T47D (cell line): ENCODE measurements around the gene PTPRD.

Experiments used
- DNase-seq, 2 experiments: peaks; one replicate each; pipeline versions ENCODE4 v3.0.0 to v3.0.0-alpha.2; 2011 to 2012; ENCODE audit warnings: low read depth in 1 of 2, low spot score in 1 of 2
- JUND ChIP-seq: IDR thresholded peaks from 2 replicates; pipeline ENCODE4 v1.6.1; 2012; ENCODE audit warnings: low read depth
- in situ Hi-C: cut with HindIII; loops from 2 replicates; pipeline ENCODE4 v1.10.0; 2016; ENCODE audit warnings: low sequenced_read_pairs, low pct_unique_long_range_greater_than_20kb

PTPRD gene

DNA sequence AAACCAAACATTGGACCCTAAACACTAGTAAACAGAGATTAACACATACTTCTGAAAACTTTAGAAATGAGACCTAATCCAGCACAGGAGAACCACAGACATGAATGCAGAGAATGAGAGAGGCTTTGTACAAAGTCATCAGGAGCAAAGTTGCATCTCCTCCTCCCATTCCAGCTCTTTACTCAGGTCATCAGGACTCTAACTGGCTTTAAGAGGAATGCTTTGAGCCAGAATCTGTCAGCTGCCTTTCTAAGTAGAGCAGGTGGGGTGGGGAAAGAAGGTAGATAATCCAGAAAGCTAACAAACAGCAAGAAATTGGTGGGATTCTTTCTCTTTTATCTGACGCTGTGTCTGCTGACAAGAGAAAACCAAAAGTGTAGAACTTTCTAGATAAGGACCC, 2230.5 kb downstream of the PTPRD start:
- in situ Hi-C loops, result no loop called here
- no peak for DNase-seq
- TF ChIP-seq JUND, result no peak

DNA sequence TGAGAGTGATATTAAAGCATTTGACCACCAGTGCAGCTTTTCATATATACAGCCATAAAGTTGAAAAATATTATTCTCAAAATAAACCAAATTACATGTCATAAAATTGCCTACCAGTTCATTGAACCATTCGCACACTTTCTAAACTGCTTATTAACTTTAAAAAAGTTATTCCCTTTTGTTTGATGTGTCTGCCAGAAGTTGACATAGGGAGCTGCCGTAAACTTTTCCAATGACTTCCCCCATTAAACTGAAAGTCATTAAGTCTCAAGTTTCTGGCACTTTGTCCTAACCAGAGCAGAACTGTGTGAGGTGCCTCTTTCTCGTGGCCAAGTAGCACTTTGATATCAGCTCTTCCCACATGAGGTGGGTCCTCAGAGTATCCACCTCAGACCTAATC, 2231.2 kb downstream of the PTPRD start:
- in situ Hi-C loops, result no loop called here
- DNase-seq, result no peak
- TF ChIP-seq JUND, result no peak

DNA sequence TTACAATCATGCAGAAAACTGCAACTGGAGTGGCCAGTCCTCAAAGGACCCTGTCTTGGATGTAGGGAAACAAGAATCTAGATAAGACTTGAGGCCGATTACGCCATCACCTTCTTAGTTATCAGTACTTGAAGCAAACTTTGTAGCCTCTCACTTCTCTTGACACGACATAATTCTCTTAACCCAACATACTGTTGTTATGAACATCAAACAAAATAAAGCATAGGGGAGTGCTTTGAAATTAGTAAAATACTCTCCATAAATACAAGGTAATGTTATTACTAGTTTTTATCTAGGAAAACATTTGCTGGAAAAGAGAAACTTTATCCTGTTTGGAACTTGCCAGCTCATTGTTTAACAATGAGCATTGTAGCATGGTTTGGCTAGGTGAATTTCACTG, 2238.3 kb downstream of the PTPRD start:
- DNase-seq, result no peak
- in situ Hi-C loops, result no loop called here
- no peak for TF ChIP-seq JUND

DNA sequence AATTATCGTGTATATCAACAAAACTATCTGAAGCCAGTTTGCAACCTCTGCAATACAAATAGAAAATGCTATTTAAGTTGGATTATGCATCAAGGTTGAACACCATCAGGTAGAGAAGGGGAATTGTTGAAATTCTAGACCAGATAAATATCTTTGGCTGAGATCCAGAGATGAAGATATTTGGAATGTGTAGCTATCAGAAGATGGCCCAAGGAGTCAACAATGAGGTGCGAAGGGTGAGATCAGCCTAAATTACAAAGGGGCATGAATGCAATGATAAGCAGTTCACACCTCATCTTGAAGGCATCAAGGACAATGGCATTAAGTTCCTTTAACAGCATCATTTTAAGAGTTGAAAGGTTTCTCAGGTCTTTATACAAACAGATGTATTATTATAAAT, 2241.1 kb downstream of the PTPRD start:
- in situ Hi-C loops, result no loop called here
- no peak for TF ChIP-seq JUND
- DNase-seq, result no peak

DNA sequence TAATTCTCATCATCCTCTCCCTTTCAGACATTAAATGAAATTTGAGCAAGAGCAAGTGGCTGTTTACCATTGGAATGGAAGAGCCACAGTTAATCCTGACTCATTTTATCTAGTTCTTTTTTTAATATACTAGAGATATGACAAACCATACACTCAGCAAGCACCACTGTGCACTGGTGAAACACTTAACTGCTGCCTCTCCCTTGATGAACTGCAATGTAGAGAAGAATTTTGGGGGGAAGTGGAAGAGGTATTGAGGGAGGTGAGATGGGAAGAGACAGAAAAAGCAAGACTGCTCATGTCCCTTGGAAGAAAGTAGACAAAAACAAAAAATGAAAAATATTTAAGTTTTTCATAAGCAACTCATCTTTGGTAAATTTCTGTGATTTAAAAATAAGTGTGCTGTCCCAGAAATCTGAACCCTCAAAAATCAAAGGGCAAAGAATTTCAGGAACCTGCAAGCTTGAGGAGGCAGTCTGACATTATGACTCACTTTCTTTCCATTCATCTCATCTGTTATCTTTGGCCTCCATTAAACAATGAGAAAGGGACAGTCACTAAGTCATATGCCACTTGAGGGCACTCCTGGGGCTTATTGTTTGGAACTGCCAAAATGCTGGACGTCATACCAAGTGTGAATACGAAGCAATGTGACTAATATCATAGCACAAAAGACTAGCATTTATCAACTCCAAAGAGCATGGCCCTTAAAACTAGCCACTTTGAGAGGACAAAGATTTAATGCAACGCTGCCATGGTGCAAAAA, 2246.5 kb downstream of the PTPRD start:
- DNase-seq, result no peak
- no peak for TF ChIP-seq JUND
- in situ Hi-C loops, result no loop called here

DNA sequence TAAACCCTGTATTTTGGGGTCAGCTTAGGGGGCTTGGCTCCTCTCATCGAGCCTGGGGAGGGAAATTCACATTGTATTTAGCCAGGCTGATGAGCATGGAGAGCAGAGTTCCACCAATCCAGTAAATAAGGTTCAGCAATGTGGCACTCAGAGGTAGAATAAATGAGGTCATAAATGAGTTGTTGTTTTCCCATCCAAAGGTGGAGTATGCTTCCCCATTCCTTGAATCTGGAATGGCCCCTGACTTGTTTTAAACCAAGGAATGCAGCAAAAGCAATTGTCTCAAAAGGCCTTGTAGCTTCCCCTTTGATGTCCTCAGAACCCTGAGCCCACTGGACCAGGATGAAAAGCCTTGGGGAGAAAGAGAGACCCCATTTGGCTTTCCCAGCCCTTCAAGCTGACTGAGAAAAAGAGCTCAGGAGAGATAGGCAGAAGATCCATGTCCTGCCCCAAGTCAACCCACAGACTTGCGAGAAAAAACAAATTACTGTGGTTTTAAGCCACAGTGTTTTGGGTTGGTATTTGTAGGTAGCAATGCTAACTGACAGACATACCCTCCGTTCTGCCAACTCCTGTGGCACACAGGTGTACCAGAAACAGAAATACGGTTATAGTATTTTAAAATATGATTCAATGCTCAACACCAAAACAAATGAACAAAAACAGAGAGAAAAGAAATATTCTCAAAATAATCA, 2247.2 kb downstream of the PTPRD start:
- no peak for TF ChIP-seq JUND
- in situ Hi-C loops, result no loop called here
- no peak for DNase-seq

DNA sequence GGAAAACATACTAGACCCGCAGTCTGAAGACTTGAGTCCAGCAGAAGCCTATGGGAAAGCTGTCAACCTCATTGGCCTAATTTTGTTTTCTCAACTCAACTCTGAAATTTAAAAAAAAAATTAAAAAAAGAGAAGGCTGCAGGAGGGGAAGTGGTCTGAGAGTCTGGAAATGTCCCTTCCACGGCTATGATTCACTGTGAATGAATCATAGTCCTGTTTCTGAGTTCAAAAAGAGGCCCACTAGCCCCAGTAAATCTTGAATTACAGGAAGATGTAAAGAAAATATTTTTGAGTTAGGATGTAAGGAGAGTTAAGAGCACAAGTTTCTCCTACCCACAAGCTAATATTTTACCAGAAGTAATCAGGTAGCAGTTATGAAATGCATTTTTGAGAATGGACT, 2247.8 kb downstream of the PTPRD start:
- in situ Hi-C loops, result no loop called here
- no peak for DNase-seq
- TF ChIP-seq JUND, result no peak

DNA sequence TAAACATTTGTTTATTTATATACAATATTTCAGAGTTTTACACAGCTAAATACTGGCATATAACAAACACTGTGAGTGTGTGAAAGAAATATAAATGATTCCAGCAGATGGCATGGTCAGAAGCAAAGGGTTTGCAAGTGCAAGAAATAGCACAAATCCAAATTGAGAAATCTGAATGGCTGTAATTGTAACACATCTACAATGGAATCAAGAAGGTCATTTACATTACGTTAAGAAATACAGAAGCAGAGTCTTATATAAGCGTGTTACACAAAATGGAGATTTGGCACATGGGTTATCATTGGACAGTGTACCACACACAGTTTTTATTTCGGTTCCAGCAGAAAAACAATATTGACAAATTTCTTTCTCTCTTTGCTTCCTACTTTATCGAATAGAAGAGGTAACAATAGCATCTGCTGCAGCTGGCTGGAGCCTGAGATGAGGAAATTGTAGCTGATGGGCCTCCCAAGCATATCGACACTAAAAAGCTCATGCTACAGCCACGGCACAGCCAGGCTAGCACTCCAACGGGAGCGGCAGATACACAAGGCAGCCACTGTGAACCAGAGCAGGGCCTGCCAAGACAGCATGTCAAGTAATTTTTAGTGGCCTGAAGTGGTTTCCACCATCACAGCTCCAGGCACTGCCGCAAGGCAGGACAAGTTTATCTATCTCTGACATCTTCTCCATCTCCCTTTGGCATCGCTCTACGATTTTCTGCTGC, 2248.6 kb downstream of the PTPRD start:
- in situ Hi-C loops, result no loop called here
- no peak for TF ChIP-seq JUND
- DNase-seq, result no peak

DNA sequence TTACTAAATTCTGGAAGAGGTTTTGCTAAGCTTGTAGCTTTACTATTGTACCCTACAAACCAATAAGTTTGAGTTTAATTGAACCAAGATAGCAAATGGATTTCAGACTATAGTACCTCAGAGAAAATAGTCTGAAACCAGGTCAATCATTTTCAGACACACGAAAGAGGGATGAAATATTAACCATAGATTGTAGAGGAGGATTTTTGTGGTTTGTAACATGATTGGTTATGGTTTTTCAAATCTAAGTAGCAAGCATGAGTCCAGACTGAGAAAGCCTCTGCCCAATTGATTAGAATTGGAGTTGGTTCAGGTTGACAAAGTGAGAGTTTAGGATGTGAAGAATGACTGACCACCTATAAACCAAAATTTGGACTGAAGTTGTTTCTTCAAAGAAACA, 2250.6 kb downstream of the PTPRD start:
- TF ChIP-seq JUND, result no peak
- DNase-seq, result no peak
- in situ Hi-C loops, result no loop called here

DNA sequence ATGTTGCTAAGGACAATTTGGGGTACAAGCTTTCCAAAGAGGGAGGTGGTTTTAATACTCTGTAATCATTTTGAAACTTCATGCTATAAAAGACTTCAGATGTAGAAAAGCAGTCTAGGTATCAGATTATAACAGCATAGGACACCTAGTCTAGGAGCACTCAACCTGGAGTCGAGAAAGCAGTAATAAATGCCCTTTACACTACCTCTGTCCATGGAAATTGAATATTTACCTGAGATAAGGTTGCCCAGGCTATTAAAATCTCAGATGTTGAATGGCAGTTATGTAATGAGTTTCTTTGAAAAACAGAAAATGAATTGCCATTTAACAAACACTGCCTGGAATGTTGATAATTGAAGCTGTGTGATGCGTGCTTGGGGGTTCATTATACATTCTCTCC, 2251.4 kb downstream of the PTPRD start:
- no peak for DNase-seq
- in situ Hi-C loops, result no loop called here
- TF ChIP-seq JUND, result no peak

DNA sequence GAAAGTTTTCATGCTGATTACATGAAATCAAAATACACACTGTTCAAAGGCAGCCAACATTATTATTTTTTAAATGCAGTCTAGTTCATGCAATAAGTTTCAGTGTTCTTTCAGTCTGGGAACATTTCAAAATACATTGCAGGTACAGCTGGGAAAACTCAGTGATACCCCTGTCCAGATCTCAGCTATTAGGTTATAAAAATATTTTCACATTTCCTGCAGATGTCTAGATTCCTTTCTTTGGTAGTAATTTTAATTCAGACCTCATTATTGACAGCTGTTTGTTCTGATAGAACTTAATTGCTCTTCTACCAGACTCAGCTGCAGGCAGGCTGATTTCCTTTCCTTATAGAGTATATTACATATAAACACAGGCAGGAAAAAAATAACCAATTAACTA, 2256.4 kb downstream of the PTPRD start:
- TF ChIP-seq JUND, result no peak
- in situ Hi-C loops, result no loop called here
- no peak for DNase-seq

DNA sequence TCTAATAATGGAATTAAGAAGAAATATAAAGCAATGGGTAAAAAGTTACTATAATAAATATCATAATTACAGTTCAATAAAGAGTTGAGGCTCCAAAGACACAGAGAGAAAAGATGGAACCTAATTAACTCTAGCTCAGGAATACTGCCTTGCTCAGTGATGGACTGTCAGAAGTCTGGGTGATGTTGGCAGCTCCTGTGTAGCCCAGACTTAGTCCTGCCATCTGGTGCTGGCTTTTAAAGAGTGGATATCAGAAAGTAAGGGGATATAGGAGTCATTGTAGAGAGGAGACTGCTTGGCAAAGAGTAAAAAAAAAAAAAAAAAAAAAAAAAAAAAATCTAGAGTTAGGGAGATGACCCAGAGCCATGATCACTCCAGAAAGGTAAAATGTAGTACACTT, 2261.4 kb downstream of the PTPRD start:
- TF ChIP-seq JUND, result no peak
- in situ Hi-C loops, result no loop called here

DNA sequence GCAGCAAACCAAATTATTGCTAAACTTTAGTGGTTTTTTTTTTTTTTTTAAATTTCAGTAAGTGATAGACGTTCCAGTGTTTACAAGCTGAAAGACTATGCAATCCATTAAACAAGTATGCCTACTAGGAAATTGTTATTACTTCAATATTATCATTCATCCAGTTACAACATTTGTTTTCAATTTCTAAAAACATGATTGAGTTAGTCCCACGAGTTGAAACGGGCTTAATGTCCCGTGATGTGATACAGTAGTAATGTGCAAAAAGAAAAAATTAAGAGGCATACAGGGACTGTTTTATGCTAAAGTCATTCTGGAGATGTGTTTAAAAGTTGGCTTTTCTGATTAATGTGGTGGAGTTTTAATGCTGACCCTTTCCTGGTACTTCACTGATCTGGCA, 2262.9 kb downstream of the PTPRD start:
- no peak for TF ChIP-seq JUND
- in situ Hi-C loops, result no loop called here
- DNase-seq, result no peak

More for the DNA sequence above, 2261.4 kb downstream of the PTPRD start:
- no peak for DNase-seq
